ENCODE measurements around the gene LIG1.
A peak's percentile ranks its signal among the peaks of the same experiment; 100 is the strongest.
"Not testable (repeated sequence)": the region's sequence is repeated elsewhere in the genome, so short reads cannot be mapped to it uniquely, and the experiment has no call there.

LIG1 gene

GRCh38 chr19:48085076-48085475 is 85.1 kb downstream of the LIG1 start:
- peak; percentile 53 for DNase-seq (ENCODE audit: low spot score)

GRCh38 chr19:48081106-48081505 is 89.0 kb downstream of the LIG1 start:
- no peak for DNase-seq (ENCODE audit: low spot score)

GRCh38 chr19:48070177-48070769 is 99.9 kb downstream of the LIG1 start:
- DNase-seq (ENCODE audit: low spot score) = not testable (repeated sequence)

GRCh38 chr19:48069435-48069834 is 100.7 kb downstream of the LIG1 start:
- DNase-seq (ENCODE audit: low spot score) = peak; percentile 40

Measured in Ammon's horn (tissue), 1 donor.